Measurements from ENCODE around the gene CDT1. TPM values are rescaled to one million over a fixed set of nuclear protein-coding genes. Genes with fewer than 3 reads are reported as not detected.

Gene CDT1
- total RNA-seq, 1 experiment from 2014 or later, result 97.7 TPM

DNA sequence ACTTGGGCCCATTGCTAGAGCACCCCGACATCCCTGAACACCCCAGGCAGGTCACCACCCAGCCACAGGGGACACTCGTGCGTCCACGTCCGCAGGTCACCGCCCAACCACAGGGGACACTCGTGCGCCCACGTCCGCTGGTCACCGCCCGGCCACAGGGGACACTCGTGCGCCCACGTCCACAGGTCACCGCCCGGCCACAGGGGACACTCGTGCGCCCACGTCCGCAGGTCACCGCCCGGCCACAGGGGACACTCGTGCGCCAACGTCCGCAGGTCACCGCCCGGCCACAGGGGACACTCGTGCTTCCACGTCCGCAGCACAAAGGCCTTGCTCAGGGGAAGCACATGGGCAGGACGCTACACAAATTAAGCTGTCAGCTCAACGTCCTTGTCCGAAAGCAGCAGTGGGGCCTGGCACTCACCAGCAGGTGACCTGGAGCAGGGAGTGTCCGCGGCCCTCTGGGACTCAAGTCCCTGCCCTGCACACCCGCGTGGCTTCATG lies 35.5 kb downstream of the CDT1 start:
- peaks cover 4% of the 10 kb centered on the region for H3K36me3 ChIP-seq (ENCODE audit: control insufficient read depth, insufficient read depth, low read length)
- Mint-ChIP-seq H3K27ac (ENCODE audit: unreplicated experiment) (no peak overlapping the region), H3K27me3 (ENCODE audit: insufficient read depth, unreplicated experiment) (no peaks in the 10 kb centered on the region), H3K9me3 (ENCODE audit: unreplicated experiment) (no peaks in the 10 kb centered on the region), H3K4me1 (ENCODE audit: low read depth, unreplicated experiment) (no peaks in the 10 kb centered on the region), H3K4me3 (ENCODE audit: unreplicated experiment) (no peak overlapping the region), H3K36me3 (ENCODE audit: insufficient read depth, unreplicated experiment) (peaks cover 19% of the 10 kb centered on the region)
- POLR2A ChIA-PET, result interaction anchor here (0.6 kb wide), 1 partner anchor 94 kb away, joined by 6 read pairs; no protein-coding TSS in a partner anchor
- no peaks in the 10 kb centered on the region for H3K9me3 ChIP-seq
- BruUV-seq (replicated peaks), result no TSS peak
- no peaks in the 10 kb centered on the region for H3K4me1 ChIP-seq
- TF ChIP-seq, protein P1, sequence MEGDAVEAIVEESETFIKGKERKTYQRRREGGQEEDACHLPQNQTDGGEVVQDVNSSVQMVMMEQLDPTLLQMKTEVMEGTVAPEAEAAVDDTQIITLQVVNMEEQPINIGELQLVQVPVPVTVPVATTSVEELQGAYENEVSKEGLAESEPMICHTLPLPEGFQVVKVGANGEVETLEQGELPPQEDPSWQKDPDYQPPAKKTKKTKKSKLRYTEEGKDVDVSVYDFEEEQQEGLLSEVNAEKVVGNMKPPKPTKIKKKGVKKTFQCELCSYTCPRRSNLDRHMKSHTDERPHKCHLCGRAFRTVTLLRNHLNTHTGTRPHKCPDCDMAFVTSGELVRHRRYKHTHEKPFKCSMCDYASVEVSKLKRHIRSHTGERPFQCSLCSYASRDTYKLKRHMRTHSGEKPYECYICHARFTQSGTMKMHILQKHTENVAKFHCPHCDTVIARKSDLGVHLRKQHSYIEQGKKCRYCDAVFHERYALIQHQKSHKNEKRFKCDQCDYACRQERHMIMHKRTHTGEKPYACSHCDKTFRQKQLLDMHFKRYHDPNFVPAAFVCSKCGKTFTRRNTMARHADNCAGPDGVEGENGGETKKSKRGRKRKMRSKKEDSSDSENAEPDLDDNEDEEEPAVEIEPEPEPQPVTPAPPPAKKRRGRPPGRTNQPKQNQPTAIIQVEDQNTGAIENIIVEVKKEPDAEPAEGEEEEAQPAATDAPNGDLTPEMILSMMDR (IDR thresholded peaks at IDR 0.05; ENCODE audit: insufficient read depth in 1 of 2, low read depth in 1 of 2, low read length in 1 of 2, severe bottlenecking in 1 of 2, unreplicated experiment in 1 of 2), result peak; percentile 33 to 34
- intact Hi-C loops (cut with micrococcal nuclease; ENCODE audit: unreplicated experiment), result no loop called here
- CTCF ChIA-PET, result interaction anchor here (0.8 to 1.4 kb wide), 3 partner anchors 19 to 377 kb away, joined by 4 to 7 read pairs (median 4); no protein-coding TSS in a partner anchor
- peak in 1 of 2 experiments; percentile 39 for DNase-seq
- no peak overlapping the region for H3K4me3 ChIP-seq (ENCODE audit: low read depth, low read length)
- no peaks in the 10 kb centered on the region for H3K27me3 ChIP-seq (replicated peaks; ENCODE audit: control insufficient read depth, insufficient read depth, low read length)

- H3K36me3 ChIP-seq (ENCODE audit: control insufficient read depth, insufficient read depth, low read length), result peaks cover 4% of the 10 kb centered on the region
- no peaks in the 10 kb centered on the region for H3K4me1 ChIP-seq
- POLR2A ChIA-PET, result no interaction called here
- no peak overlapping the region for H3K4me3 ChIP-seq (ENCODE audit: low read depth, low read length)
- H3K27me3 Mint-ChIP-seq (ENCODE audit: insufficient read depth, unreplicated experiment), result no peaks in the 10 kb centered on the region
- CTCF ChIA-PET, result interaction anchor here (0.8 to 1.4 kb wide), 4 partner anchors 18 to 376 kb away, joined by 3 to 7 read pairs (median 4); no protein-coding TSS in a partner anchor
- no peaks in the 10 kb centered on the region for H3K9me3 ChIP-seq
- TF ChIP-seq, protein P1 (IDR thresholded peaks at IDR 0.05; ENCODE audit: insufficient read depth in 1 of 2, low read depth in 1 of 2, low read length in 1 of 2, severe bottlenecking in 1 of 2, unreplicated experiment in 1 of 2), result no peak
- H3K4me3 Mint-ChIP-seq (ENCODE audit: unreplicated experiment), result no peak overlapping the region
- H3K27me3 ChIP-seq (replicated peaks; ENCODE audit: control insufficient read depth, insufficient read depth, low read length), result no peaks in the 10 kb centered on the region
- intact Hi-C loops (cut with micrococcal nuclease; ENCODE audit: unreplicated experiment), result no loop called here
- H3K4me1 Mint-ChIP-seq (ENCODE audit: low read depth, unreplicated experiment), result no peaks in the 10 kb centered on the region
- no peaks in the 10 kb centered on the region for H3K9me3 Mint-ChIP-seq (ENCODE audit: unreplicated experiment)
- peaks cover 19% of the 10 kb centered on the region for H3K36me3 Mint-ChIP-seq (ENCODE audit: insufficient read depth, unreplicated experiment)
- no peak for DNase-seq
- H3K27ac Mint-ChIP-seq (ENCODE audit: unreplicated experiment), result no peak overlapping the region
- BruUV-seq (replicated peaks), result no TSS peak
Measured at GRCh38 chr16:88839745-88840599, 36.4 kb downstream of the CDT1 start.

DNA sequence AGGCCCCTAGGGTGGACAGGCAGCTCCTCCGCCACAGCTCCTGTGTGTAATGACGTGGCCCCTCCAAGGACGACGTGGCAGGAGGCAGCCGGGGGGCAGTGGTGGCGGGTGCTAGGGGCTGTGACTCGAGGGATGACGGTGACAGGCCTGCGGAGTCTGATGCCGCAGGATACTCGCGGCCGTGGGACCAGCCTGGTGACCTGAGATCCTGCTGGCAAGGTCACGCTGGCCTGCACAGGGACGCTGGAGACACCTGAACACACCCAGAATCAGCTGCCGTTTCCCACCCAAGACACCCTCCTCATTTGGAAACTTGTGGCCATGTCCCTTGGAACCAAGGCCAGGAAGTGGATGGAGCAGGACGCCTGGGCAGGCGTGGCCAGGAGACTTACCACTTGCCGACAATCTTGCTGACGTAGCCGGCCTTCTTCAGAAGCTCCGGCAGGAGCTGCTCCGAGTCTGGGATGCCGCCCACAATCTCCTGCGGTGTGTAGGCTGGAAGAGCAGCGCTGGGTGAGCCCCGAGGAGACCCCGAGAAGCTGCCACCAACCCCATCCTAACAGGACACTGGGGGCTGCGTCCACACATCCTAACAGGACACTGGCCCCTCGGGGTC lies 37.1 kb downstream of the CDT1 start:
- BruUV-seq (replicated peaks), result no TSS peak
- no peaks in the 10 kb centered on the region for H3K27me3 Mint-ChIP-seq (ENCODE audit: insufficient read depth, unreplicated experiment)
- ChIA-PET CTCF (interaction anchor here (1.0 kb wide), 1 partner anchor 17 kb away, joined by 3 read pairs; no protein-coding TSS in a partner anchor), POLR2A (interaction anchor here (0.5 kb wide), 1 partner anchor 27 kb away, joined by 3 read pairs; no protein-coding TSS in a partner anchor)
- Histone ChIP-seq H3K9me3 (no peaks in the 10 kb centered on the region), H3K4me3 (ENCODE audit: low read depth, low read length) (no peak overlapping the region), H3K4me1 (no peaks in the 10 kb centered on the region), H3K36me3 (ENCODE audit: control insufficient read depth, insufficient read depth, low read length) (peaks cover 4% of the 10 kb centered on the region), H3K27me3 (replicated peaks; ENCODE audit: control insufficient read depth, insufficient read depth, low read length) (no peaks in the 10 kb centered on the region)
- intact Hi-C loops (cut with micrococcal nuclease; ENCODE audit: unreplicated experiment), result no loop called here
- H3K36me3 Mint-ChIP-seq (ENCODE audit: insufficient read depth, unreplicated experiment), result peaks cover 19% of the 10 kb centered on the region
- no peak for DNase-seq
- no peak overlapping the region for H3K27ac Mint-ChIP-seq (ENCODE audit: unreplicated experiment)
- TF ChIP-seq, protein P1 (IDR thresholded peaks at IDR 0.05; ENCODE audit: insufficient read depth in 1 of 2, low read depth in 1 of 2, low read length in 1 of 2, severe bottlenecking in 1 of 2, unreplicated experiment in 1 of 2), result no peak
- H3K9me3 Mint-ChIP-seq (ENCODE audit: unreplicated experiment), result no peaks in the 10 kb centered on the region
- H3K4me1 Mint-ChIP-seq (ENCODE audit: low read depth, unreplicated experiment), result no peaks in the 10 kb centered on the region
- H3K4me3 Mint-ChIP-seq (ENCODE audit: unreplicated experiment), result no peak overlapping the region
